Measurements from ENCODE around the gene TMEM95. TPM values are rescaled to one million over a fixed set of nuclear protein-coding genes. Genes with fewer than 3 reads are reported as not detected.

Gene TMEM95
- total RNA-seq, 2 donors from 2014 or later, result not detected

Other genes with a start within 250 kb of the TMEM95 start
- gene ASGR2, start 240.3 kb upstream of the TMEM95 start, total RNA-seq, result under 1 TPM in 1 of 2 donors, not detected in 1; 0.25 TPM
- under 1 TPM; 0.37 to 0.42 TPM for gene ASGR1, start 175.8 kb upstream of the TMEM95 start, total RNA-seq
- 1 to 10 TPM; 4.0 to 7.3 TPM for gene DLG4, start 135.3 kb upstream of the TMEM95 start, total RNA-seq
- gene ACADVL, start 135.2 kb upstream of the TMEM95 start, total RNA-seq, result 1,000 to 10,000 TPM in 1 of 2 donors, 100 to 1,000 TPM in 1; 784 to 1,134 TPM
- gene DVL2, start 120.6 kb upstream of the TMEM95 start, total RNA-seq, result 10 to 100 TPM; 30.9 to 34.9 TPM
- gene PHF23, start 115.7 kb upstream of the TMEM95 start, total RNA-seq, result 10 to 100 TPM; 33.9 to 44.1 TPM
- gene GABARAP, start 112.7 kb upstream of the TMEM95 start, total RNA-seq, result 100 to 1,000 TPM; 431 to 505 TPM
- 100 to 1,000 TPM; 108 to 117 TPM for gene CTDNEP1, start 103.4 kb upstream of the TMEM95 start, total RNA-seq
- 10 to 100 TPM; 42.4 to 55.4 TPM for gene ELP5, start 102.9 kb upstream of the TMEM95 start, total RNA-seq
- 1,000 to 10,000 TPM in 1 of 2 donors, 100 to 1,000 TPM in 1; 997 to 1,004 TPM for gene CLDN7, start 92.7 kb upstream of the TMEM95 start, total RNA-seq
- gene SLC2A4, start 73.4 kb upstream of the TMEM95 start, total RNA-seq, result 1 to 10 TPM; 1.4 to 9.7 TPM
- 10 to 100 TPM; 19.7 to 23.6 TPM for gene YBX2, start 60.5 kb upstream of the TMEM95 start, total RNA-seq
- 100 to 1,000 TPM; 330 to 413 TPM for gene EIF5A, start 47.5 kb upstream of the TMEM95 start, total RNA-seq
- 10 to 100 TPM; 71.2 to 72.4 TPM for gene GPS2, start 39.8 kb upstream of the TMEM95 start, total RNA-seq
- gene NEURL4, start 25.8 kb upstream of the TMEM95 start, total RNA-seq, result 10 to 100 TPM; 32.7 to 44.5 TPM
- gene ACAP1, start 18.6 kb upstream of the TMEM95 start, total RNA-seq, result 1 to 10 TPM; 4.1 to 9.0 TPM
- 10 to 100 TPM in 1 of 2 donors, 1 to 10 TPM in 1; 9.4 to 10.1 TPM for gene KCTD11, start 3.0 kb upstream of the TMEM95 start, total RNA-seq
- 10 to 100 TPM; 22.2 to 24.9 TPM for gene TNK1, start 25.9 kb downstream of the TMEM95 start, total RNA-seq
- gene PLSCR3, start 39.4 kb downstream of the TMEM95 start, total RNA-seq, result 10 to 100 TPM in 1 of 2 donors, 1 to 10 TPM in 1; 8.9 to 10.2 TPM
- 10 to 100 TPM; 70.8 to 81.0 TPM for gene TMEM256, start 48.9 kb downstream of the TMEM95 start, total RNA-seq
- 1 to 10 TPM; 2.7 to 6.6 TPM for gene NLGN2, start 52.7 kb downstream of the TMEM95 start, total RNA-seq
- not detected for gene SPEM1, start 65.2 kb downstream of the TMEM95 start, total RNA-seq
- not detected for gene SPEM2, start 70.5 kb downstream of the TMEM95 start, total RNA-seq
- gene SPEM3, start 73.7 kb downstream of the TMEM95 start, total RNA-seq, result not detected
- 10 to 100 TPM; 19.3 to 20.5 TPM for gene TMEM102, start 80.3 kb downstream of the TMEM95 start, total RNA-seq
- 1 to 10 TPM; 1.2 to 2.3 TPM for gene FGF11, start 84.4 kb downstream of the TMEM95 start, total RNA-seq
- 10 to 100 TPM in 1 of 2 donors, 1 to 10 TPM in 1; 9.6 to 10.7 TPM for gene CHRNB1, start 89.9 kb downstream of the TMEM95 start, total RNA-seq
- 10 to 100 TPM; 17.5 to 25.0 TPM for gene ZBTB4, start 124.5 kb downstream of the TMEM95 start, total RNA-seq
- gene SLC35G6, start 126.3 kb downstream of the TMEM95 start, total RNA-seq, result not detected
- gene POLR2A, start 129.2 kb downstream of the TMEM95 start, total RNA-seq, result 10 to 100 TPM; 83.8 to 100.0 TPM
- 10 to 100 TPM in 1 of 2 donors, 1 to 10 TPM in 1; 9.8 to 17.3 TPM for gene TNFSF12, start 193.9 kb downstream of the TMEM95 start, total RNA-seq
- 100 to 1,000 TPM in 1 of 2 donors, 10 to 100 TPM in 1; 77.2 to 121 TPM for gene TNFSF13, start 203.6 kb downstream of the TMEM95 start, total RNA-seq
- 10 to 100 TPM; 30.9 to 34.1 TPM for gene SENP3, start 206.8 kb downstream of the TMEM95 start, total RNA-seq
- gene CD68, start 224.5 kb downstream of the TMEM95 start, total RNA-seq, result 10 to 100 TPM; 35.0 to 74.0 TPM
- gene MPDU1, start 228.7 kb downstream of the TMEM95 start, total RNA-seq, result 10 to 100 TPM; 79.2 to 89.6 TPM
- gene SOX15, start 234.9 kb downstream of the TMEM95 start, total RNA-seq, result under 1 TPM; 0.58 to 0.84 TPM

All from left colon (tissue), 2 donors.